ENCODE measurements around the gene RAB36.

DNA sequence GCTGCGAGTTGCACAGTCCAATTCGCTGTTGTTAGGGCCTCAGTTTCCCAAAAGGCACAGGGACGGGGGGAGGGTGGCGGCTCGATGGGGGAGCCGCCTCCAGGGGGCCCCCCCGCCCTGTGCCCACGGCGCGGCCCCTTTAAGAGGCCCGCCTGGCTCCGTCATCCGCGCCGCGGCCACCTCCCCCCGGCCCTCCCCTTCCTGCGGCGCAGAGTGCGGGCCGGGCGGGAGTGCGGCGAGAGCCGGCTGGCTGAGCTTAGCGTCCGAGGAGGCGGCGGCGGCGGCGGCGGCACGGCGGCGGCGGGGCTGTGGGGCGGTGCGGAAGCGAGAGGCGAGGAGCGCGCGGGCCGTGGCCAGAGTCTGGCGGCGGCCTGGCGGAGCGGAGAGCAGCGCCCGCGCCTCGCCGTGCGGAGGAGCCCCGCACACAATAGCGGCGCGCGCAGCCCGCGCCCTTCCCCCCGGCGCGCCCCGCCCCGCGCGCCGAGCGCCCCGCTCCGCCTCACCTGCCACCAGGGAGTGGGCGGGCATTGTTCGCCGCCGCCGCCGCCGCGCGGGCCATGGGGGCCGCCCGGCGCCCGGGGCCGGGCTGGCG lies 35.1 kb downstream of the RAB36 start, which contains the start of gene BCR:
- TF ChIP-seq, protein P1, sequence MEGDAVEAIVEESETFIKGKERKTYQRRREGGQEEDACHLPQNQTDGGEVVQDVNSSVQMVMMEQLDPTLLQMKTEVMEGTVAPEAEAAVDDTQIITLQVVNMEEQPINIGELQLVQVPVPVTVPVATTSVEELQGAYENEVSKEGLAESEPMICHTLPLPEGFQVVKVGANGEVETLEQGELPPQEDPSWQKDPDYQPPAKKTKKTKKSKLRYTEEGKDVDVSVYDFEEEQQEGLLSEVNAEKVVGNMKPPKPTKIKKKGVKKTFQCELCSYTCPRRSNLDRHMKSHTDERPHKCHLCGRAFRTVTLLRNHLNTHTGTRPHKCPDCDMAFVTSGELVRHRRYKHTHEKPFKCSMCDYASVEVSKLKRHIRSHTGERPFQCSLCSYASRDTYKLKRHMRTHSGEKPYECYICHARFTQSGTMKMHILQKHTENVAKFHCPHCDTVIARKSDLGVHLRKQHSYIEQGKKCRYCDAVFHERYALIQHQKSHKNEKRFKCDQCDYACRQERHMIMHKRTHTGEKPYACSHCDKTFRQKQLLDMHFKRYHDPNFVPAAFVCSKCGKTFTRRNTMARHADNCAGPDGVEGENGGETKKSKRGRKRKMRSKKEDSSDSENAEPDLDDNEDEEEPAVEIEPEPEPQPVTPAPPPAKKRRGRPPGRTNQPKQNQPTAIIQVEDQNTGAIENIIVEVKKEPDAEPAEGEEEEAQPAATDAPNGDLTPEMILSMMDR (IDR thresholded peaks at IDR 0.05), result no peak
- peak in 2 of 3 donors; percentile 19 to 74 for TF ChIP-seq POLR2A (IDR thresholded peaks at IDR 0.05)
